HL-60 (cell line): ENCODE measurements around the gene BAZ2B.

Experiments
- DNase-seq, 2 experiments: peaks; one replicate each; pipeline ENCODE4 v3.0.0-alpha.2; 2010 to 2020; ENCODE audit warnings: low read depth in 1 of 2, low spot score in 1 of 2
- H3K27ac ChIP-seq: fragments of 250-450 bp; sonication (Bioruptor Pico); replicated peaks from 2 replicates; pipeline ENCODE4 v1.5.1; 2020; ENCODE audit warnings: mild to moderate bottlenecking, moderate library complexity
- H3K27me3 ChIP-seq: fragments of 250-450 bp; sonication (Bioruptor Pico); 2 replicates; pipeline ENCODE4 v1.5.1; 2021; ENCODE audit warnings: mild to moderate bottlenecking, moderate library complexity; ENCODE audit not compliant: insufficient read depth, poor library complexity, severe bottlenecking
- H3K4me3 ChIP-seq: replicated peaks from 2 replicates; pipeline ENCODE4 v1.5.1; 2011; ENCODE audit warnings: mild to moderate bottlenecking, control low read depth, low read length; ENCODE audit not compliant: insufficient read depth
- CTCF ChIP-seq: IDR thresholded peaks from one replicate; pipeline ENCODE4 v1.5.1; 2011; ENCODE audit warnings: low read length, control low read depth, inconsistent platforms; ENCODE audit not compliant: insufficient read depth
- GABPA ChIP-seq: IDR thresholded peaks from 2 replicates; pipeline ENCODE4 v1.6.1; 2012; ENCODE audit warnings: low read depth
- POLR2AphosphoS5 ChIP-seq: IDR thresholded peaks from 2 replicates; pipeline ENCODE4 v1.6.1; 2012; ENCODE audit warnings: low read depth
- REST ChIP-seq: IDR thresholded peaks from 2 replicates; pipeline ENCODE4 v1.6.1; 2012; ENCODE audit warnings: low read depth; ENCODE audit not compliant: insufficient replicate concordance
- SPI1 ChIP-seq: IDR thresholded peaks from 2 replicates; pipeline ENCODE4 v1.6.1; 2012; ENCODE audit warnings: low read depth, mild to moderate bottlenecking, borderline replicate concordance

The BAZ2B gene

GRCh38 chr2:159446817-159447216 is 169.5 kb downstream of the BAZ2B start:
- H3K4me3 ChIP-seq = no peak overlapping the region
- H3K27ac ChIP-seq = no peak overlapping the region
- DNase-seq = no peak
- TF ChIP-seq REST = no peak
- TF ChIP-seq GABPA = no peak
- TF ChIP-seq SPI1 = no peak
- TF ChIP-seq CTCF = no peak
- no peak for TF ChIP-seq POLR2AphosphoS5
- no peaks in the 10 kb centered on the region for H3K27me3 ChIP-seq

- Histone ChIP-seq H3K27me3 (no peaks in the 10 kb centered on the region), H3K27ac (no peak overlapping the region), H3K4me3 (no peak overlapping the region)
- no peak for TF ChIP-seq SPI1
- no peak for TF ChIP-seq REST
- no peak for TF ChIP-seq GABPA
- no peak for TF ChIP-seq CTCF
- no peak for TF ChIP-seq POLR2AphosphoS5
- DNase-seq = no peak
Observed at GRCh38 chr2:159446201-159446600, 170.1 kb downstream of the BAZ2B start.

GRCh38 chr2:159445307-159445706 is 171.0 kb downstream of the BAZ2B start:
- Histone ChIP-seq H3K4me3 (no peak overlapping the region), H3K27ac (no peak overlapping the region), H3K27me3 (no peaks in the 10 kb centered on the region)
- DNase-seq = no peak
- no peak for TF ChIP-seq POLR2AphosphoS5

- DNase-seq = no peak
- H3K27me3 ChIP-seq = no peaks in the 10 kb centered on the region
- TF ChIP-seq POLR2AphosphoS5 = no peak
- no peak for TF ChIP-seq REST
- TF ChIP-seq CTCF = no peak
- TF ChIP-seq GABPA = no peak
- no peak for TF ChIP-seq SPI1
- no peak overlapping the region for H3K4me3 ChIP-seq
- no peak overlapping the region for H3K27ac ChIP-seq
Observed at GRCh38 chr2:159444754-159445153, 171.6 kb downstream of the BAZ2B start.
